ENCODE measurements around the gene BRK1. TPM values are rescaled to one million over a fixed set of nuclear protein-coding genes. Genes with fewer than 3 reads are reported as not detected.
"Not testable (repeated sequence)": the region's sequence is repeated elsewhere in the genome, so short reads cannot be mapped to it uniquely, and the experiment has no call there.

BRK1 gene
- total and polyA plus RNA-seq, 9 of the 15 experiments (the other 6 are each of a cell fraction or from before 2014, with no cell fraction given), result 105 to 634 (median 250) TPM

DNA sequence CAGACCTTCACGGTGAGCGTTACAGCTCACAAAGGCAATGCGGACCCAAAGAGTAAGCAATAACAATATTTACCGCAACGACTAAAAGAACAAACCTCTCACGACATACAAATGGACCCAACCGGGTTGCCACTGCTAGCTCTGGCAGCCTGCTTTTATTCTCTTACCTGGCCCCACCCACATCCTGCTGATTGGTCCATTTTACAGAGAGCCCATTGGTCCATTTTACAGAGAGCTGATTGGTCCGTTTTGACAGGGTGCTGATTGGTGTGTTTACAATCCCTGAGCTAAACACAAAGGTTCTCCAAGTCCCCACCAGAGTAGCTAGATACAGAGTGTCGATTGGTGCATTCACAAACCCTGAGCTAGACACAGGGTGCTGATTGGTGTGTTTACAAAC, 20.4 kb downstream of the BRK1 start:
- FAIRE-seq; H2AFZ ChIP-seq (ENCODE audit: low read depth, low read length); H3K4me3 ChIP-seq; CTCF ChIA-PET (ENCODE audit: low intra/inter-chr PET ratio); H3K9ac ChIP-seq (ENCODE audit: insufficient read depth in 1 of 2, low read depth in 2 of 2, low read length in 2 of 2); H3K79me2 ChIP-seq (ENCODE audit: control insufficient read depth, insufficient read depth, low read length); BruUV-seq (replicated peaks); H4K20me1 ChIP-seq (replicated peaks; ENCODE audit: control insufficient read depth, insufficient read depth, low read length); intact Hi-C loops (cut with micrococcal nuclease); ATAC-seq; H3K9me1 ChIP-seq (ENCODE audit: control insufficient read depth, insufficient read depth, low read length); H3K27ac ChIP-seq (ENCODE audit: extremely low read depth, low read depth, low read length); H3K9me3 ChIP-seq (replicated peaks; ENCODE audit: control insufficient read depth, insufficient read depth, low read depth, low read length); DNase-seq (ENCODE audit: extremely low read depth in 1 of 4, low spot score in 3 of 4); in situ Hi-C loops (cut with MboI); H3K4me2 ChIP-seq (ENCODE audit: insufficient read depth, low read length); H3K36me3 ChIP-seq (ENCODE audit: control insufficient read depth, insufficient read depth, low read length); H3K27me3 ChIP-seq (ENCODE audit: control insufficient read depth in 2 of 2, insufficient read depth in 2 of 2, low read length in 2 of 2): not testable (repeated sequence)
- peaks cover 15 to 22% of the 10 kb centered on the region in 2 experiments for H3K4me1 ChIP-seq (replicated peaks in 1 of 2; ENCODE audit: control insufficient read depth in 2 of 2, insufficient read depth in 2 of 2, low read length in 2 of 2)
- POLR2A ChIA-PET, result interaction anchor here (0.6 to 1.9 kb wide), 3 partner anchors 10 to 659 kb away, joined by 3 to 12 read pairs (median 4); no protein-coding TSS in a partner anchor
- WGBS (ENCODE audit: insufficient coverage, low coverage, missing lambda C conversion rate), result 87% methylated on average over 8 of the region's 9 CpGs
- TF ChIP-seq GABPB1 (CRISPR knock-in tag; IDR thresholded peaks at IDR 0.05), result 0 out of 2 replicates have a peak, but pooled peaks have one; percentile 2
- TF ChIP-seq RBM25 (IDR thresholded peaks at IDR 0.05; ENCODE audit: low read depth, low read length, severe bottlenecking), result peak; percentile 51
- TF ChIP-seq NFYB (IDR thresholded peaks at IDR 0.05; ENCODE audit: extremely low read depth, insufficient read length), result peak; percentile 84
- peak; percentile 65 for TF ChIP-seq CC2D1A (IDR thresholded peaks at IDR 0.05)

DNA sequence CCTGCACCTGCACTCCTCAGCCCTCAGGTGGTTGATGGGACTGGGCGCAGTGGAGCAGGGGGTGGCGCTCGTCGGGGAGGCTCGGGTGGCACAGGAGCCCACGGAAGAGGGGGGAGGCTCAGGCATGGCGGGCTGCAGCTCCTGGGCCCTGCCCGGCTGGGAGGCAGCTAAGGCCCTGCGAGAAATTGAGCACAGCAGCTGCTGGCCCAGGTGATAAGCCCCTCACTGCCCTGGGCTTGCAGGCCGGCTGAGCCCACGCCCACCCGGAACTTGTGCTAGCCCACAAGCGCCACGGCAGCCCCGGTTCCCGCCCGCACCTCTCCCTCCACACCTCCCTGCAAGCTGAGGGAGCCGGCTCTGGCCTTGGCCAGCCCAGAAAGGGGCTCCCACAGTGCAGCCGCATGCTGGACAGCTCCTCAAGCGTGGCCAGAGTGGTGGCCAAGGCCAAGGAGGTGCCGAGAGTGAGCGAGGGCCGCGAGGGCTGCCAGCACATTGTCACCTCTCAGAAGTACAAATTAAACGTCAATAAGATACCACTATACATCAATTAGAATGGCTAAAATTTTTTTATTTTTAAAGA, 21.0 kb downstream of the BRK1 start:
- intact Hi-C loops (cut with micrococcal nuclease), result no loop called here
- CTCF ChIA-PET (ENCODE audit: low intra/inter-chr PET ratio), result no interaction called here
- TF ChIP-seq, protein P1, sequence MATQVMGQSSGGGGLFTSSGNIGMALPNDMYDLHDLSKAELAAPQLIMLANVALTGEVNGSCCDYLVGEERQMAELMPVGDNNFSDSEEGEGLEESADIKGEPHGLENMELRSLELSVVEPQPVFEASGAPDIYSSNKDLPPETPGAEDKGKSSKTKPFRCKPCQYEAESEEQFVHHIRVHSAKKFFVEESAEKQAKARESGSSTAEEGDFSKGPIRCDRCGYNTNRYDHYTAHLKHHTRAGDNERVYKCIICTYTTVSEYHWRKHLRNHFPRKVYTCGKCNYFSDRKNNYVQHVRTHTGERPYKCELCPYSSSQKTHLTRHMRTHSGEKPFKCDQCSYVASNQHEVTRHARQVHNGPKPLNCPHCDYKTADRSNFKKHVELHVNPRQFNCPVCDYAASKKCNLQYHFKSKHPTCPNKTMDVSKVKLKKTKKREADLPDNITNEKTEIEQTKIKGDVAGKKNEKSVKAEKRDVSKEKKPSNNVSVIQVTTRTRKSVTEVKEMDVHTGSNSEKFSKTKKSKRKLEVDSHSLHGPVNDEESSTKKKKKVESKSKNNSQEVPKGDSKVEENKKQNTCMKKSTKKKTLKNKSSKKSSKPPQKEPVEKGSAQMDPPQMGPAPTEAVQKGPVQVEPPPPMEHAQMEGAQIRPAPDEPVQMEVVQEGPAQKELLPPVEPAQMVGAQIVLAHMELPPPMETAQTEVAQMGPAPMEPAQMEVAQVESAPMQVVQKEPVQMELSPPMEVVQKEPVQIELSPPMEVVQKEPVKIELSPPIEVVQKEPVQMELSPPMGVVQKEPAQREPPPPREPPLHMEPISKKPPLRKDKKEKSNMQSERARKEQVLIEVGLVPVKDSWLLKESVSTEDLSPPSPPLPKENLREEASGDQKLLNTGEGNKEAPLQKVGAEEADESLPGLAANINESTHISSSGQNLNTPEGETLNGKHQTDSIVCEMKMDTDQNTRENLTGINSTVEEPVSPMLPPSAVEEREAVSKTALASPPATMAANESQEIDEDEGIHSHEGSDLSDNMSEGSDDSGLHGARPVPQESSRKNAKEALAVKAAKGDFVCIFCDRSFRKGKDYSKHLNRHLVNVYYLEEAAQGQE (IDR thresholded peaks at IDR 0.05; ENCODE audit: borderline replicate concordance), result peak; percentile 69
- TF ChIP-seq, protein P1 (CRISPR knock-in tag; IDR thresholded peaks at IDR 0.05; ENCODE audit: low read depth), result no peak
- 0 out of 2 replicates have a peak, but pooled peaks have one; percentile 29 for TF ChIP-seq STAG1 (CRISPR knock-in tag; IDR thresholded peaks at IDR 0.05; ENCODE audit: borderline replicate concordance)

More for the DNA sequence above, 21.0 kb downstream of the BRK1 start:
- Histone ChIP-seq H3K4me2 (ENCODE audit: insufficient read depth, low read length) (no peak overlapping the region), H3K4me1 (replicated peaks in 1 of 2; ENCODE audit: control insufficient read depth in 2 of 2, insufficient read depth in 2 of 2, low read length in 2 of 2) (peaks cover 20 to 25% of the 10 kb centered on the region in 2 experiments), H3K79me2 (ENCODE audit: control insufficient read depth, insufficient read depth, low read length) (peaks cover under 1% of the 10 kb centered on the region; the same call in 2 of the 3 replicates), H3K27me3 (ENCODE audit: control insufficient read depth in 2 of 2, insufficient read depth in 2 of 2, low read length in 2 of 2) (no peaks in the 10 kb centered on the region), H3K36me3 (ENCODE audit: control insufficient read depth, insufficient read depth, low read length) (no peaks in the 10 kb centered on the region), H3K9me1 (ENCODE audit: control insufficient read depth, insufficient read depth, low read length) (no peaks in the 10 kb centered on the region), H3K9me3 (replicated peaks; ENCODE audit: control insufficient read depth, insufficient read depth, low read depth, low read length) (no peaks in the 10 kb centered on the region), H3K27ac (ENCODE audit: extremely low read depth, low read depth, low read length) (no peak overlapping the region), H3K9ac (ENCODE audit: insufficient read depth in 1 of 2, low read depth in 2 of 2, low read length in 2 of 2) (no peak overlapping the region), H4K20me1 (replicated peaks; ENCODE audit: control insufficient read depth, insufficient read depth, low read length) (no peaks in the 10 kb centered on the region; the same call in 1 of the 2 replicates), H3K4me3 (no peak overlapping the region), H2AFZ (ENCODE audit: low read depth, low read length) (no peak overlapping the region)
- in situ Hi-C loops (cut with MboI), result no loop called here
- WGBS (ENCODE audit: insufficient coverage, low coverage, missing lambda C conversion rate), result 91% methylated on average over 16 of the region's 25 CpGs
- BruUV-seq (replicated peaks), result no TSS peak
- DNase-seq (ENCODE audit: extremely low read depth in 1 of 4, low spot score in 3 of 4) (no peak), ATAC-seq (no peak), FAIRE-seq (no peak)
- POLR2A ChIA-PET, result interaction anchor here (0.6 to 1.6 kb wide), 3 partner anchors 15 to 660 kb away, joined by 3 to 4 read pairs (median 3); no protein-coding TSS in a partner anchor

Data from K562 (cell line).